GM19324 (cell line): ENCODE measurements around the gene FAIM2.
"Not testable (repeated sequence)": the region's sequence is repeated elsewhere in the genome, so short reads cannot be mapped to it uniquely, and the experiment has no call there.

Source experiments
- ATAC-seq: cut with Tn5 transposase; IDR thresholded peaks from one replicate; pipeline ENCODE4 v1.9.1; 2021; ENCODE audit warnings: mild to moderate bottlenecking, moderate library complexity; ENCODE audit not compliant: unreplicated experiment, low FRiP score

FAIM2 gene

GRCh38 chr12:49882248-49882850, 21.4 kb downstream of the FAIM2 start:
- ATAC-seq: no peak

DNA sequence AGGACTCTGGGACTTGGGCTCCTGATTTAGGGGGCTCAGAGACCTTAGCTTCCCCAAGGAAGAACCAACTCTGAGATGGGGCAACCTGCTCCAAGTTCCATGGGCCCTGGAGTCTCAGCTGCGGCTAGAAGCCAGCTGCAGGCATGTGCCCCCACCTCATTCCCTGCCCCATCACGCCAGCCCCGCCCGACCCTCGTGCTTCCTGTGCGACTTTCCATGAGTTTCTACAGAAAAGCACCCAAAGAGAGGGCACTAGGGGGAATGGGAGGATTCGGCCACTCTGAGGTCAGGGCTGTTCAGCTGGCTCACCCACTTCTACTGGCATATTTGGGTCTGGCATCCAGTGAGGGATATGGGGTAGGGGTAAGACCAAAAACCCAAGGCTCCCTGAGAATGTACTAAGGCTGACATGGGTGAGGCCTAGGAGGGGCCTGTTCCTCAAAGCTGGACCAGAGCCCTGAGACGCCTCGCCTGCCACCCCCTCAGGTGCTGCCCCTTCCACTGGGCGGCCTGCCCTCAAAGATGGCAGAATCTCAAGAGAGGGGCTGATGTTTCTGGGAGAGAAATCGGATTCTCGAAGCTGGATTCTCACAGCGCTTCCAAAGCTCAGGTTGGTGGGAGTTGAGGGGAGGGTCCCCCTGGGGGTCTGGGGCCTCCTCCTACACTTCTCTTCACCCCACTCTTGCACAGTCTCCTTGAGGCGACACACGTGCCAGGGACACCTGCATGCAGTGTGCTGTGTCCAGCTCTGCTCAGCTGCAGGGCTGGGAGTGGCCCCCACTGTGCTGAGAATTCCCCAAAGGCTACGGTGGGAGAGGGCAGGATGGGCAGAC, 22.1 kb downstream of the FAIM2 start:
- ATAC-seq: no peak

DNA sequence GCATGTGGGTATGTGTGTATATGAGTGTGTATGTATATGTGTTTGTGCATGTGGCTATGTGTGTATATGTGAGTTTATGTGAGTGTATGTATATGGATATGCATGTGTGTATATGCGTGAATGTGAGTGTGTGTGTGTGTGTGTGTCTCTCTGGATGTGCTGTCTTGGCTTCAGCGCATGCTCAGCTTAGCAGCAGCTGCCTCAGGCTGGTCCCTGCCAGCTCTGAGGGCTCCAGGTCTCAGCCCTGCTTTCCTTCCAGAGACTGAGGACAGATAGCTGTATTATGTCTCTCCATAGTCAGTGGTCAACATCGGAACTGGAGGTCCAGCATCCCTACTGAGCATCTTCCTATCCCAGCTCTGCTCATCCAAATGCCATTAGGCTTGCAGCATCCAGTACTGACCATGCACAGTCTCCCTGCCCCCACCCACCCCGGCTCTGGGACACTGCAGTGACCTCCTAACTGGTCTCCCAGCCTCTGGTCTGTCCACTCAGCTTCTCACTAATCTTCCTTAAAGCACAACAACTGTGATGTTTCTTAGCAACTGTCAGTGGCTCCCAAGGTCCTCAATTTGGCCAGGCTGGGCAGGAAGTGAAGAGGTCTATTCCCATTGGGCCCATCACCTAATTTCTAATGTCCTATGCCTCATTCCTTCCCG, 22.8 kb downstream of the FAIM2 start:
- ATAC-seq: no peak

- not testable (repeated sequence) for ATAC-seq
Observed at GRCh38 chr12:49879065-49879464, 24.6 kb downstream of the FAIM2 start.

DNA sequence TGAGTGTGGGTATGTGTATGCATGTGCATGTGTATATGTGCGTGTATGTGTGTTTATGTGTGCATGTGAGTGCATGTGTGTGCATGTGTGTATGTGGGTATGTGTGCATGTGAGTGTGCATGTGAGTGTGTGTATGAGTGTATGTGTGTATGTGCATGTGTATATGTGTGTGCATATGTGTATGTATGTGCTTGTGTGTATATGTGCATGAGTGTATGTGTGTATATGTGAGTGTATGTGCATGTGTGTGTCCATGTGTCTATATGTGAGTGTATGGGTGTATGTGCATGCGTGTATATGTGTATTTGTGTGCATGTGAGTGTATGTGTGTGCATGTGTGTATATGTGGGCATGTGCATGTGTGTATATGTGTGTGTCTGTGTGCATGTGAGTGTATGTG, 25.7 kb downstream of the FAIM2 start:
- no peak for ATAC-seq

GRCh38 chr12:49877066-49877465, 26.6 kb downstream of the FAIM2 start:
- ATAC-seq: no peak

GRCh38 chr12:49876070-49876469, 27.6 kb downstream of the FAIM2 start:
- no peak for ATAC-seq

DNA sequence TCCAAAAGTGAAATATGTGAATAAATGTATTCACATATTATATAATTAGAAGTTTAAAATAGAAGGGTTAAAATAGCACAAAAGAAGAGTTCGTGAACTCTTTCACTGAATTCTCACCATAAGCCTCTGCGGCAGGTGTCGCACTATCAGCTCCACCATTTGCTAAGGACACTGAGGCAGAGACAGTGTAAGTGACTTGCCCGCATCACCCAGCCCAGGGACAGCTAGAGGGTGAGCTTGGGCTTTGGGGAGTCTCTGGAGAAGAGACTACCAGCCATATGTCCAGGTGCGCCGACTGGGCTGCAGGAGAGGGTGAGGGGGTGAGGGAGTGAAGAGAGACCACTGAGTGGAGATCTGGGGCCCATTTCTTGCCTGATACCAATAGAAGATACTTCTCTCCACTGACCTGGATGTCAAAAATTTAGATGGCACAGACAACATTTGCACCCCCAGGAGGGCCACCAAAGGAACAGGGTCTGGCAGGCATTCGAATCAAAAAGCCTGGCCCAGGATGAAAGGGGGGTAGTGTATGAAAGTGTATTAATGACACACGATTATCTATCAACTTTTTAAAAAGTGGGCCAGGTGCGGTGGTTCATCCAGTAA, 28.5 kb downstream of the FAIM2 start:
- no peak for ATAC-seq

GRCh38 chr12:49874142-49874897, 29.4 kb downstream of the FAIM2 start:
- ATAC-seq: no peak

- ATAC-seq: no peak
Observed at GRCh38 chr12:49873361-49873934, 30.3 kb downstream of the FAIM2 start.

GRCh38 chr12:49872781-49873181, 30.9 kb downstream of the FAIM2 start:
- ATAC-seq: no peak

GRCh38 chr12:49872381-49872780, 31.3 kb downstream of the FAIM2 start:
- ATAC-seq: no peak

DNA sequence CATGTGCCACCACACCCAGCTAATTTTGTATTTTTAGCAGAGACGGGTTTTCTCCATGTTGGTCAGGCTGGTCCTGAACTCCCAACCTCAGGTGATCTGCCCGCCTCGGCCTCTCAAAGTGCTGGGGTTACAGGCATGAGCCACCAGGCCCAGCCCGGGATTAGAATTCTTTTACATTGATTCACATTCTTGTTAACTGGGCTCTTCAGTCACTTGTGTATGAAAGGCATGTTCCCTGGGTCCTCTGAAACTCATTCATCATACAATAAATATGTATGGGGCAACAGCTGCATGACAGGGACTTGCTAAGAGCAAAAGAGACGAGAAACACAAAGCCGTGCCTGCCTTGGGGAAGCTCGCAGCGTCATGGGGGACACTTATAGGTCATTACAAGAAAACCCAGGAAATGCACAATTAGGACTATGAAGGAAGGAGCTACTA, 31.9 kb downstream of the FAIM2 start:
- ATAC-seq: not testable (repeated sequence)

DNA sequence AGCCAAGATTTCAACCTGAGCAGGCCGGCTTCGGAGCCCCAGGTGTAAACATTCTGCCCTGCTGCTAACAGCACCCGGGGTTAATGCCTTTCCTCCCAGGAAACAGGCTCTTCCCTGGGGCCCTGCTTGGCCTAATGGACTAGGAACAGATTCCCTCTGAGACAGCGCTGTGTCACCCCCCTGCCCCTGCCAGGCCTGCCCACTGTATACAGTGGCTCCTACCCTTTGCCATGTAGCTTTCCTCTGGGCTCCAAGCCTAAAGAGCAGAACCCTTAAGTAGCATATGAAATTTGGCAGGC, 32.5 kb downstream of the FAIM2 start:
- ATAC-seq: no peak

- no peak for ATAC-seq
Observed at GRCh38 chr12:49870501-49871262, 33.0 kb downstream of the FAIM2 start.

DNA sequence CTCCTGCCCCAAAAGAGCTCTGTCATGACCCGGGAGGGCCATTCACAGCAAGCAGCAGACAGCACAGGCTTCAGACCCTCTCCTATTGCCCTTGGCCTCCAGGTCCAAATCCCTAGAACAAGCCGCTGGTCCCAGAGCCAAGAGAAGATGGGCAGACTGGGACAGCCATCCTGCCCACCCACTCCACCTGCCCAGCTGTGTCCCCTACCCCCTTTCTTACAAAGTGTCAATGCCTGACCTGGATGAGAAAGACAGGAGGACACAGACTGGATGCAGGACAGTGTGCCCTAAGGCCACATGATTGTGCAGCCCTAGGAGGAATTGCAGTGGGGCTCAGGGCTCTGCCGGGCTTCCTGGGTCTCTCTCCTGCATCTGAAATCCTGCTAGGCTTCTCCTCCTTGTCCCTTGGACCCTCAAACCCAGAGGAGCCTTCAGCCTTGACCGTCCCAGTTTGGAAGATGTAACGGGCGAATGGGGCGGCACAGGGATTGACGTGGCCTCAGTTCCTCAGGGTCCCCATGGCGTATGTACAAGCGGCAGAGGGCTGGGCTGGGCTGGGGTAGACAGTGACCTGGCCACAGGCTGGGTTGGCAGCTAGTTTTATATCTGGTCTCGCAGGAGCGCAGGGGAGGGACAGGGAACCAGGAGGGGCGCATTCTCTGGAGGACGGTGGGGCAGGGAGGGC, 33.7 kb downstream of the FAIM2 start:
- no peak for ATAC-seq

DNA sequence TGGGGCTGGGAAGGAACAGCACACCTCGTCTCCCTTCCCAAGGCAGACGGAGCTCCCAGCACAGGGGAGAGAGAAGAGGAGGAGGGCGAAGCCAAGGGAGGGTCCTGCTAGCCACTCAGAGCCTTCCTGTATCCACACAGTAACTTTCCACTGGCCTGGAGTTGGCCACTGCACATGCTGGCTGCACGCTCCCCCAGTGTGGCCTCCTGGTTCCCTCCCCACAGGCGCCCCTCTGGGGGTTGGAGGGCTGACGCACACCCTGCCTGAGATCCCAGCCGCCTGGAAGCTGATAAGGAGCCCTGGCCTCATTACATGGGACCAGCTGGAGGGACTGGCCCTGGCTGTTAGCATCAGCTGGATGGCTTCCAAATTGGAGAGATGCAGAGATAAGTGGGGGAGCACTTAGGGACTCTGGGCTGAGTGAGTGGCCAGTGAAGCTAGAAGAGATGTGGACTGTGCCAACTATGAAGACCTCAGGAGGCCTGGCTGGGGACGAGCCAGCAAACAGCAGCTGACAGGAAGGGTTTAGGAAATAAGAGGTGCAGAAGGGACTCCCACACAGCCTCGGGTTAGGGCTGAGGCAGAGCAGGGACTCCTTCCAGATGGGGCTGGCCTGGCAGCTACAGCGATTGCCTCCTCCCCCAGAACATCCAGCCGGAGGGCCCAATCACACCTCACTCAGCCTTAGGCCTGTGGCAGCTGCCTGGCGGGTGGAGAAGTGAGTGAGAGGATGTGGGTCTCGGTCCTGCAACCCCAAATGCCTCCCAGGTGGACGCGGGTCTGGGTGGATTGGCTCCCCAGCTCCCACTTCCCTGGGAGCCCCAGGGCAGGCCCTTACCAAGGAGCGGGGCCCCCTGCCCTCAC, 34.5 kb downstream of the FAIM2 start:
- ATAC-seq: no peak

- ATAC-seq: no peak
Observed at GRCh38 chr12:49868449-49868848, 35.3 kb downstream of the FAIM2 start.
